Activated T-cell treated with anti-CD3 and anti-CD28 coated beads, Interleukin-2, amount 50 U/mL, for 24 hours (primary cell): ENCODE data around the gene SORL1.
A peak's percentile ranks its signal among the peaks of the same experiment; 100 is the strongest.

Source experiments
- DNase-seq: peaks from one replicate; pipeline ENCODE4 v3.0.0-alpha.2; 2020
- H3K27ac Mint-ChIP-seq: 2 replicates; pipeline ENCODE4 v1.8.0; 2020; ENCODE audit warnings: mild to moderate bottlenecking, mixed read lengths
- H3K27me3 Mint-ChIP-seq: 2 replicates; pipeline ENCODE4 v1.8.0; 2020; ENCODE audit warnings: mixed read lengths
- H3K36me3 Mint-ChIP-seq: 2 replicates; pipeline ENCODE4 v1.8.0; 2020; ENCODE audit warnings: low read depth, mixed read lengths
- H3K4me1 Mint-ChIP-seq: 2 replicates; pipeline ENCODE4 v1.8.0; 2020; ENCODE audit warnings: low read depth, mixed read lengths
- H3K4me3 Mint-ChIP-seq: 2 replicates; pipeline ENCODE4 v1.8.0; 2020; ENCODE audit warnings: mild to moderate bottlenecking, moderate library complexity, mixed read lengths
- H3K9me3 Mint-ChIP-seq: 2 replicates; pipeline ENCODE4 v1.8.0; 2020; ENCODE audit warnings: mixed read lengths

Gene SORL1

GRCh38 chr11:121530257-121530656 lies 78.1 kb downstream of the SORL1 start:
- DNase-seq, result no peak
- Mint-ChIP-seq H3K36me3 (peaks cover 88% of the 10 kb centered on the region), H3K4me1 (peaks cover 45% of the 10 kb centered on the region), H3K27ac (no peak overlapping the region), H3K9me3 (peaks cover 18% of the 10 kb centered on the region), H3K4me3 (no peak overlapping the region), H3K27me3 (no peaks in the 10 kb centered on the region)

- no peak for DNase-seq
- Mint-ChIP-seq H3K27me3 (no peaks in the 10 kb centered on the region), H3K9me3 (peaks cover 12% of the 10 kb centered on the region), H3K36me3 (peaks cover 89% of the 10 kb centered on the region), H3K4me3 (no peak overlapping the region), H3K4me1 (peaks cover 59% of the 10 kb centered on the region), H3K27ac (peak overlapping the region; percentile 70)
Measured at GRCh38 chr11:121533601-121534000, 81.5 kb downstream of the SORL1 start.

- Mint-ChIP-seq H3K4me3 (no peak overlapping the region), H3K27me3 (no peaks in the 10 kb centered on the region), H3K36me3 (peaks cover 86% of the 10 kb centered on the region), H3K27ac (peak overlapping the region; percentile 65), H3K9me3 (peaks cover 10% of the 10 kb centered on the region), H3K4me1 (peaks cover 64% of the 10 kb centered on the region)
- DNase-seq, result no peak
Measured at GRCh38 chr11:121534131-121535093, 82.3 kb downstream of the SORL1 start.

- peak overlapping the region; percentile 9 for H3K27ac Mint-ChIP-seq
- H3K4me3 Mint-ChIP-seq, result no peak overlapping the region
- peaks cover 4% of the 10 kb centered on the region for H3K9me3 Mint-ChIP-seq
- peaks cover 83% of the 10 kb centered on the region for H3K36me3 Mint-ChIP-seq
- H3K4me1 Mint-ChIP-seq, result peaks cover 71% of the 10 kb centered on the region
- no peak for DNase-seq
- no peaks in the 10 kb centered on the region for H3K27me3 Mint-ChIP-seq
Measured at GRCh38 chr11:121535129-121535796, 83.1 kb downstream of the SORL1 start.

- H3K27me3 Mint-ChIP-seq, result no peaks in the 10 kb centered on the region
Measured at GRCh38 chr11:121536126-121536525, 84.0 kb downstream of the SORL1 start.

GRCh38 chr11:121538054-121538453 lies 85.9 kb downstream of the SORL1 start:
- DNase-seq, result no peak
- peaks cover 77% of the 10 kb centered on the region for H3K4me1 Mint-ChIP-seq
- H3K27ac Mint-ChIP-seq, result peak overlapping the region; percentile 47
- no peaks in the 10 kb centered on the region for H3K9me3 Mint-ChIP-seq
- peaks cover 83% of the 10 kb centered on the region for H3K36me3 Mint-ChIP-seq
- H3K27me3 Mint-ChIP-seq, result no peaks in the 10 kb centered on the region
- no peak overlapping the region for H3K4me3 Mint-ChIP-seq

More at GRCh38 chr11:121536126-121536525, 84.0 kb downstream of the SORL1 start:
- Mint-ChIP-seq H3K4me3 (no peak overlapping the region), H3K4me1 (peaks cover 78% of the 10 kb centered on the region), H3K9me3 (no peaks in the 10 kb centered on the region), H3K36me3 (peaks cover 84% of the 10 kb centered on the region), H3K27ac (no peak overlapping the region)
- DNase-seq, result no peak

- Mint-ChIP-seq H3K36me3 (peaks cover 84% of the 10 kb centered on the region), H3K27ac (peak overlapping the region; percentile 42), H3K9me3 (no peaks in the 10 kb centered on the region), H3K4me1 (peaks cover 77% of the 10 kb centered on the region), H3K4me3 (no peak overlapping the region), H3K27me3 (no peaks in the 10 kb centered on the region)
- no peak for DNase-seq
Measured at GRCh38 chr11:121539000-121539399, 86.9 kb downstream of the SORL1 start.

- peaks cover 85% of the 10 kb centered on the region for H3K36me3 Mint-ChIP-seq
- peak overlapping the region; percentile 51 for H3K27ac Mint-ChIP-seq
- no peaks in the 10 kb centered on the region for H3K27me3 Mint-ChIP-seq
- H3K4me1 Mint-ChIP-seq, result peaks cover 77% of the 10 kb centered on the region
- H3K4me3 Mint-ChIP-seq, result no peak overlapping the region
- no peaks in the 10 kb centered on the region for H3K9me3 Mint-ChIP-seq
- no peak for DNase-seq
Measured at GRCh38 chr11:121540627-121541026, 88.5 kb downstream of the SORL1 start.

GRCh38 chr11:121543836-121544380 lies 91.8 kb downstream of the SORL1 start:
- no peak for DNase-seq
- H3K27ac Mint-ChIP-seq, result peak overlapping the region; percentile 19
- peaks cover 77% of the 10 kb centered on the region for H3K4me1 Mint-ChIP-seq
- H3K9me3 Mint-ChIP-seq, result no peaks in the 10 kb centered on the region
- H3K4me3 Mint-ChIP-seq, result no peak overlapping the region
- no peaks in the 10 kb centered on the region for H3K27me3 Mint-ChIP-seq
- H3K36me3 Mint-ChIP-seq, result peaks cover 88% of the 10 kb centered on the region

- Mint-ChIP-seq H3K27me3 (no peaks in the 10 kb centered on the region), H3K36me3 (peaks cover 85% of the 10 kb centered on the region), H3K9me3 (no peaks in the 10 kb centered on the region), H3K4me3 (peak overlapping the region; percentile 23), H3K4me1 (peaks cover 69% of the 10 kb centered on the region), H3K27ac (peak overlapping the region; percentile 83)
- no peak for DNase-seq
Measured at GRCh38 chr11:121544956-121545355, 92.8 kb downstream of the SORL1 start.

GRCh38 chr11:121547574-121547973 lies 95.5 kb downstream of the SORL1 start:
- Mint-ChIP-seq H3K36me3 (peaks cover 83% of the 10 kb centered on the region), H3K27ac (peak overlapping the region; percentile 41), H3K9me3 (no peaks in the 10 kb centered on the region), H3K4me1 (peaks cover 54% of the 10 kb centered on the region), H3K27me3 (no peaks in the 10 kb centered on the region), H3K4me3 (no peak overlapping the region)
- DNase-seq, result no peak

GRCh38 chr11:121550247-121551030 lies 98.3 kb downstream of the SORL1 start:
- no peak overlapping the region for H3K4me3 Mint-ChIP-seq
- H3K36me3 Mint-ChIP-seq, result peaks cover 83% of the 10 kb centered on the region
- DNase-seq, result no peak
- H3K27ac Mint-ChIP-seq, result peak overlapping the region; percentile 27
- no peaks in the 10 kb centered on the region for H3K9me3 Mint-ChIP-seq
- no peaks in the 10 kb centered on the region for H3K27me3 Mint-ChIP-seq
- peaks cover 31% of the 10 kb centered on the region for H3K4me1 Mint-ChIP-seq

GRCh38 chr11:121551463-121551862 lies 99.3 kb downstream of the SORL1 start:
- peaks cover 82% of the 10 kb centered on the region for H3K36me3 Mint-ChIP-seq
- H3K4me3 Mint-ChIP-seq, result no peak overlapping the region
- no peak for DNase-seq
- peaks cover 25% of the 10 kb centered on the region for H3K4me1 Mint-ChIP-seq
- H3K9me3 Mint-ChIP-seq, result no peaks in the 10 kb centered on the region
- peak overlapping the region; percentile 66 for H3K27ac Mint-ChIP-seq
- no peaks in the 10 kb centered on the region for H3K27me3 Mint-ChIP-seq

GRCh38 chr11:121552154-121552553 lies 100.0 kb downstream of the SORL1 start:
- no peak for DNase-seq
- Mint-ChIP-seq H3K36me3 (peaks cover 82% of the 10 kb centered on the region), H3K27me3 (no peaks in the 10 kb centered on the region), H3K4me3 (no peak overlapping the region), H3K9me3 (no peaks in the 10 kb centered on the region), H3K4me1 (peaks cover 26% of the 10 kb centered on the region), H3K27ac (no peak overlapping the region)
